H1 (cell line): Measurements from ENCODE around the gene CFAP210. TPM values are rescaled to one million over a fixed set of nuclear protein-coding genes. Genes with fewer than 3 reads are reported as not detected.

ENCODE experiments used
- CTCF ChIA-PET: fragments of 300-600 bp; sonication (Branson Sonifier 250); formaldehyde crosslinking; loops from one replicate; lab custom pipeline; 2021; ENCODE audit not compliant: partially characterized antibody; lab: Charles Lee
- POLR2A ChIA-PET: fragments of 300-600 bp; sonication (Branson Sonifier 250); formaldehyde crosslinking; loops from one replicate; lab custom pipeline; 2021; ENCODE audit warnings: inconsistent platforms; ENCODE audit not compliant: partially characterized antibody; lab: Charles Lee
- DNase-seq, 2 experiments: peaks; one replicate each; pipeline versions ENCODE4 v3.0.0 to v3.0.0-alpha.2; 2010 to 2022; ENCODE audit warnings: low spot score in 2 of 2, low read depth in 1 of 2, mixed read lengths in 1 of 2
- FAIRE-seq: peaks from 2 replicates; lab custom pipeline; 2011; peaks lifted over from hg19 to GRCh38; lab: Jason Lieb, UNC
- H2AFZ ChIP-seq: 2 replicates; pipeline ENCODE4 v1.8.1; 2012; ENCODE audit warnings: low read length, inconsistent platforms
- H2AK5ac ChIP-seq: 2 replicates; pipeline ENCODE4 v1.6.1; 2013; ENCODE audit warnings: low read depth, low read length
- H2BK120ac ChIP-seq: replicated peaks from 2 replicates; pipeline ENCODE3; 2013; ENCODE audit warnings: low read depth, low read length, inconsistent platforms
- H2BK12ac ChIP-seq: 2 replicates; pipeline ENCODE4 v1.6.1; 2013; ENCODE audit warnings: low read depth, low read length
- H2BK15ac ChIP-seq: 2 replicates; pipeline ENCODE4 v1.6.1; 2013; ENCODE audit warnings: low read length
- H2BK20ac ChIP-seq: 2 replicates; pipeline ENCODE4 v1.6.1; 2013; ENCODE audit warnings: low read length
- H2BK5ac ChIP-seq: 2 replicates; pipeline ENCODE4 v1.6.1; 2013; ENCODE audit warnings: low read depth, low read length
- H3K14ac ChIP-seq: 2 replicates; pipeline ENCODE4 v1.6.1; 2013; ENCODE audit warnings: inconsistent platforms; ENCODE audit not compliant: insufficient read length
- H3K18ac ChIP-seq: 2 replicates; pipeline ENCODE4 v1.6.1; 2013; ENCODE audit warnings: low read length; ENCODE audit errors: extremely low read depth
- H3K23ac ChIP-seq: 2 replicates; pipeline ENCODE4 v1.6.1; 2013; ENCODE audit warnings: inconsistent platforms; ENCODE audit not compliant: insufficient read length
- H3K23me2 ChIP-seq: 2 replicates; pipeline ENCODE4 v1.6.1; 2013; ENCODE audit warnings: low read depth, low read length
- H3K27ac ChIP-seq: 2 replicates; pipeline ENCODE4 v1.6.1; 2011; ENCODE audit warnings: low read depth, low read length, inconsistent platforms
- H3K27me3 ChIP-seq, 4 experiments: replicated peaks in 1 of 4; 1 replicate in 1 of 4; 2 replicates in 3 of 4; pipeline versions ENCODE4 v1.6.1 to v1.8.1; 2011 to 2013; ENCODE audit warnings: low read length in 3 of 4, mild to moderate bottlenecking in 3 of 4, inconsistent platforms in 2 of 4, mixed read lengths in 2 of 4, moderate library complexity in 1 of 4; ENCODE audit not compliant: control insufficient read depth in 3 of 4, insufficient read depth in 3 of 4; ENCODE audit errors: extremely low read depth in 1 of 4
- H3K36me3 ChIP-seq, 4 experiments: 2 replicates each; pipeline versions ENCODE4 v1.6.1 to v1.8.1; 2011 to 2013; ENCODE audit warnings: mild to moderate bottlenecking in 4 of 4, low read length in 3 of 4, moderate library complexity in 2 of 4, control low read depth in 1 of 4, inconsistent platforms in 1 of 4; ENCODE audit not compliant: insufficient read depth in 4 of 4, control insufficient read depth in 2 of 4
- H3K4ac ChIP-seq: replicated peaks from 2 replicates; pipeline ENCODE3; 2013; ENCODE audit warnings: low read length, low read depth, mixed read lengths, inconsistent platforms; ENCODE audit not compliant: insufficient read length
- H3K4me1 ChIP-seq, 4 experiments: replicated peaks in 1 of 4; 1 replicate in 1 of 4; 2 replicates in 3 of 4; pipeline versions ENCODE4 v1.6.1 to v1.8.1; 2011 to 2013; ENCODE audit warnings: low read length in 3 of 4, inconsistent platforms in 2 of 4, mixed read lengths in 1 of 4; ENCODE audit not compliant: insufficient read depth in 4 of 4, control insufficient read depth in 3 of 4
- H3K4me2 ChIP-seq, 2 experiments: 2 replicates each; pipeline versions ENCODE4 v1.6.1 to v1.8.1; 2011 to 2013; ENCODE audit warnings: low read depth in 2 of 2, low read length in 2 of 2, control low read depth in 1 of 2, inconsistent platforms in 1 of 2, mild to moderate bottlenecking in 1 of 2; ENCODE audit not compliant: insufficient read depth in 1 of 2
- H3K4me3 ChIP-seq, 4 experiments: fragments of 200-600, 300-600 bp in 1 of 4; sonication (generic), shearing (Covaris generic), sonication (Bioruptor Twin) in 1 of 4; 2 replicates each; pipeline versions ENCODE4 v1.5.1 to v1.8.1; 2011 to 2016; ENCODE audit warnings: low read length in 4 of 4, low read depth in 3 of 4, control low read depth in 2 of 4, inconsistent platforms in 2 of 4, mild to moderate bottlenecking in 2 of 4, mixed read lengths in 1 of 4, moderate library complexity in 1 of 4; ENCODE audit not compliant: insufficient read depth in 2 of 4; ENCODE audit errors: extremely low read depth in 1 of 4
- H3K56ac ChIP-seq: replicated peaks from 2 replicates; pipeline ENCODE3; 2013; ENCODE audit warnings: low read depth, mild to moderate bottlenecking, mixed read lengths, low read length, inconsistent platforms; ENCODE audit not compliant: insufficient read length
- H3K79me1 ChIP-seq: 2 replicates; pipeline ENCODE4 v1.6.1; 2013; ENCODE audit warnings: low read depth, low read length, control low read depth
- H3K79me2 ChIP-seq, 2 experiments: 2 replicates each; pipeline versions ENCODE4 v1.6.1 to v1.8.1; 2012 to 2013; ENCODE audit warnings: low read length in 2 of 2, mild to moderate bottlenecking in 2 of 2, inconsistent platforms in 1 of 2; ENCODE audit not compliant: insufficient read depth in 2 of 2, control insufficient read depth in 1 of 2
- H3K9ac ChIP-seq, 4 experiments: replicated peaks in 1 of 4; 1 replicate in 1 of 4; 2 replicates in 3 of 4; pipeline versions ENCODE4 v1.6.1 to v1.8.1; 2011 to 2013; ENCODE audit warnings: low read depth in 3 of 4, low read length in 3 of 4, control low read depth in 2 of 4, mild to moderate bottlenecking in 2 of 4, moderate library complexity in 2 of 4, inconsistent platforms in 1 of 4; ENCODE audit errors: extremely low read depth in 1 of 4
- H3K9me3 ChIP-seq, 2 experiments: 2 replicates each; pipeline versions ENCODE4 v1.6.1 to v1.8.1; 2012 to 2013; ENCODE audit warnings: mild to moderate bottlenecking in 2 of 2, moderate library complexity in 2 of 2, control low read depth in 1 of 2, inconsistent platforms in 1 of 2, low read depth in 1 of 2, low read length in 1 of 2, mixed read lengths in 1 of 2; ENCODE audit not compliant: insufficient read depth in 2 of 2
- H4K20me1 ChIP-seq, 2 experiments: replicated peaks in 1 of 2; 2 replicates each; pipeline versions ENCODE3 to v1.8.1; 2011 to 2013; ENCODE audit warnings: inconsistent platforms in 2 of 2, low read length in 2 of 2, mild to moderate bottlenecking in 1 of 2; ENCODE audit not compliant: insufficient read depth in 2 of 2, control insufficient read depth in 1 of 2
- H4K5ac ChIP-seq: 2 replicates; pipeline ENCODE4 v1.6.1; 2013; ENCODE audit warnings: low read length, low read depth, mixed read lengths, inconsistent platforms; ENCODE audit not compliant: insufficient read length
- H4K8ac ChIP-seq: 2 replicates; pipeline ENCODE4 v1.8.0; 2013; ENCODE audit warnings: mild to moderate bottlenecking, moderate library complexity, low read length, inconsistent platforms; ENCODE audit not compliant: insufficient read depth; ENCODE audit errors: extremely low read depth
- H4K91ac ChIP-seq: replicated peaks from 2 replicates; pipeline ENCODE3; 2013; ENCODE audit warnings: low read length, mixed read lengths, inconsistent platforms; ENCODE audit not compliant: insufficient read length
- BRCA1 ChIP-seq: IDR thresholded peaks from 2 replicates; pipeline ENCODE4 v1.6.1; 2012; ENCODE audit warnings: low read depth, low read length, improper control_type of control experiment
- CEBPB ChIP-seq: IDR thresholded peaks from 2 replicates; pipeline ENCODE4 v1.6.1; 2012; ENCODE audit warnings: low read depth, low read length
- CHD2 ChIP-seq: IDR thresholded peaks from 2 replicates; pipeline ENCODE4 v1.6.1; 2012; ENCODE audit warnings: low read length, improper control_type of control experiment
- RNF2 ChIP-seq: fragments of 200-900, 300-1000 bp; sonication (generic); IDR thresholded peaks from 2 replicates; pipeline ENCODE4 v1.7.1; 2016; ENCODE audit warnings: borderline replicate concordance, low read depth, mild to moderate bottlenecking, antibody characterized with exemption, low read length; ENCODE audit not compliant: poor library complexity, severe bottlenecking; ENCODE audit errors: missing control alignments
- SIN3A ChIP-seq, 2 experiments: IDR thresholded peaks in 1 of 2; conservative IDR thresholded peaks in 1 of 2; 2 replicates each; pipeline ENCODE4 v1.6.1; 2011 to 2012; ENCODE audit warnings: low read length in 2 of 2, improper control_type of control experiment in 1 of 2, low read depth in 1 of 2, mild to moderate bottlenecking in 1 of 2
- TAF7 ChIP-seq: optimal IDR thresholded peaks from 2 replicates; pipeline ENCODE3; 2011; ENCODE audit warnings: low read depth, mild to moderate bottlenecking, inconsistent platforms, low read length, moderate library complexity, borderline replicate concordance
- YY1 ChIP-seq: IDR thresholded peaks from 2 replicates; pipeline ENCODE4 v1.6.1; 2011; ENCODE audit warnings: low read depth, mild to moderate bottlenecking, low read length
- WGBS, 2 experiments: shearing (Covaris generic) in 1 of 2; methylation state at CpG; one replicate each; pipeline versions ENCODE4 v1.1.6 to v1.1.7; 2013 to 2015; ENCODE audit warnings: low lambda C conversion rate in 2 of 2, mixed read lengths in 2 of 2, inconsistent platforms in 1 of 2, low coverage in 1 of 2, missing lambda C conversion rate in 1 of 2; ENCODE audit not compliant: insufficient replicate concordance in 2 of 2, insufficient coverage in 1 of 2, insufficient read length in 1 of 2; ENCODE audit errors: extremely low coverage in 1 of 2, missing lambda C conversion rate in 1 of 2; 5-methylcytosine and 5-hydroxymethylcytosine counted together
- polyA plus RNA-seq, 7 experiments: library from polyadenylated mRNA; depleted of rRNA in 3 of 7; stranded (reverse) in 5 of 7; unstranded in 2 of 7; fragments of >200 nt in 5 of 7; fragments of 200-250 nt in 2 of 7; gene quantifications; 1 replicate in 5 of 7; 2 replicates in 1 of 7; 4 replicates in 1 of 7; pipeline versions ENCODE4 v1.2.1 to v1.2.3, GENCODE V29; 2011 to 2013; ENCODE audit warnings: missing spikeins in 2 of 7, mixed read lengths in 2 of 7
- total RNA-seq: library from RNA; stranded (reverse); fragmentation: NEBNext Ultra II Directional; extraction: Animal tissue kit (Norgen Biotek cat#: 25700); gene quantifications from 2 replicates; pipeline ENCODE4 v1.2.1, GENCODE V29; 2021
- TF ChIP-seq, protein P1 (sequence below): IDR thresholded peaks from 2 replicates; pipeline ENCODE4 v1.6.1; 2012; ENCODE audit warnings: low read length, inconsistent platforms

CFAP210 gene
- total and polyA plus RNA-seq, 2 of the 8 experiments (the other 6 are each of a cell fraction or from before 2014, with no cell fraction given) = 0.06 to 0.37 TPM

DNA sequence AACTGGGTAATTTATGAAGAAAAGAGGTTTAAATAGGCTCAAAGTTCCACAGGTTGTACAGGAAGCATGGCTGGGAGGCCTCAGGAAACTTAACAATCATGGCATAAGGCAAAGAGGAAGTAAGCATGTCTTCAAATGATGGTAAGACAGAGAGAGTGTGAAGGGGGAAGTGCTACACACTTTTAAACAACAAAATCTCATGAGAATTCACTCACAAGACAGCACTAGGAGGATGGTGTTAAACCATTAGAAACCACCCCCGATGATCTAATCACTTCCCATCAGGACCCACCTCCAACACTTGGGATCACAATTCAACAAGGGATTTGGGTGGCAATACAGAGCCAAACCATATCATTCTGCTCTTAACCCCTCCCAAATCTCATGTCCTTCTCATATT, 34.9 kb downstream of the CFAP210 start:
- Histone ChIP-seq H3K9me3 (no peaks in the 10 kb centered on the region), H3K23ac (no peak overlapping the region), H2BK15ac (no peak overlapping the region), H3K79me1 (no peaks in the 10 kb centered on the region), H2AK5ac (no peak overlapping the region), H3K4me3 (no peak overlapping the region), H3K27me3 (no peaks in the 10 kb centered on the region), H3K79me2 (no peaks in the 10 kb centered on the region), H3K14ac (no peak overlapping the region), H3K9ac (no peak overlapping the region), H4K91ac (no peak overlapping the region), H2BK120ac (no peak overlapping the region), H3K36me3 (no peaks in the 10 kb centered on the region), H4K5ac (no peak overlapping the region), H3K27ac (no peak overlapping the region), H2AFZ (no peak overlapping the region), H3K4me2 (no peak overlapping the region), H2BK5ac (no peak overlapping the region), H4K8ac (no peak overlapping the region), H3K23me2 (no peaks in the 10 kb centered on the region; the same call in 1 of the 2 replicates), H2BK20ac (no peak overlapping the region), H3K4me1 (no peaks in the 10 kb centered on the region), H3K56ac (no peak overlapping the region), H3K4ac (no peak overlapping the region), H2BK12ac (no peak overlapping the region), H3K18ac (no peak overlapping the region), H4K20me1 (no peaks in the 10 kb centered on the region)
- ChIA-PET POLR2A (no interaction called here), CTCF (no interaction called here)
- WGBS, 2 experiments = 95% methylated on average over 1 of the region's 1 CpG; no CpG with 5 or more reads in 1 of the 2 experiments
- TF ChIP-seq CEBPB (no peak), CHD2 (no peak), YY1 (no peak), TAF7 (no peak), SIN3A (conservative IDR thresholded peaks at IDR 0.05 in 1 of 2, IDR thresholded peaks at IDR 0.05 in 1 of 2; ENCODE audit: low read depth in 1 of 2, low read length in 2 of 2) (no peak), BRCA1 (no peak), RNF2 (no peak)
- TF ChIP-seq, protein P1, sequence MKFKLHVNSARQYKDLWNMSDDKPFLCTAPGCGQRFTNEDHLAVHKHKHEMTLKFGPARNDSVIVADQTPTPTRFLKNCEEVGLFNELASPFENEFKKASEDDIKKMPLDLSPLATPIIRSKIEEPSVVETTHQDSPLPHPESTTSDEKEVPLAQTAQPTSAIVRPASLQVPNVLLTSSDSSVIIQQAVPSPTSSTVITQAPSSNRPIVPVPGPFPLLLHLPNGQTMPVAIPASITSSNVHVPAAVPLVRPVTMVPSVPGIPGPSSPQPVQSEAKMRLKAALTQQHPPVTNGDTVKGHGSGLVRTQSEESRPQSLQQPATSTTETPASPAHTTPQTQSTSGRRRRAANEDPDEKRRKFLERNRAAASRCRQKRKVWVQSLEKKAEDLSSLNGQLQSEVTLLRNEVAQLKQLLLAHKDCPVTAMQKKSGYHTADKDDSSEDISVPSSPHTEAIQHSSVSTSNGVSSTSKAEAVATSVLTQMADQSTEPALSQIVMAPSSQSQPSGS = no peak
- FAIRE-seq = no peak
- no peak for DNase-seq
